NCI-H2196 treated with DMSO at 0.1 percent for 48 hours (cell line): ENCODE measurements around the gene OGFOD3.
"Not testable (repeated sequence)": the region's sequence is repeated elsewhere in the genome, so short reads cannot be mapped to it uniquely, and the experiment has no call there.

Experiments used
- DNase-seq: peaks from one replicate; lab custom pipeline; 2025; ENCODE audit not compliant: unreplicated experiment; lab: John Stamatoyannopoulos, UW

The OGFOD3 gene

GRCh38 chr17:82389379-82389778 is 29.0 kb downstream of the OGFOD3 start:
- no peak for DNase-seq

- DNase-seq: no peak
Observed at GRCh38 chr17:82388922-82389283, 29.5 kb downstream of the OGFOD3 start.

- DNase-seq: no peak
Observed at GRCh38 chr17:82388223-82388921, 30.0 kb downstream of the OGFOD3 start.

GRCh38 chr17:82387705-82388106 is 30.7 kb downstream of the OGFOD3 start:
- DNase-seq: no peak

GRCh38 chr17:82386881-82387704 is 31.3 kb downstream of the OGFOD3 start:
- DNase-seq: no peak

- DNase-seq: no peak
Observed at GRCh38 chr17:82386255-82386831, 32.0 kb downstream of the OGFOD3 start.

- no peak for DNase-seq
Observed at GRCh38 chr17:82385559-82386254, 32.7 kb downstream of the OGFOD3 start.

GRCh38 chr17:82384730-82385481 is 33.5 kb downstream of the OGFOD3 start:
- peak; percentile 95 for DNase-seq

- no peak for DNase-seq
Observed at GRCh38 chr17:82384051-82384729, 34.2 kb downstream of the OGFOD3 start.

GRCh38 chr17:82383411-82383810 is 35.0 kb downstream of the OGFOD3 start:
- no peak for DNase-seq

- DNase-seq: no peak
Observed at GRCh38 chr17:82382933-82383255, 35.5 kb downstream of the OGFOD3 start.

- DNase-seq: not testable (repeated sequence)
Observed at GRCh38 chr17:82382220-82382932, 36.0 kb downstream of the OGFOD3 start.

- not testable (repeated sequence) for DNase-seq
Observed at GRCh38 chr17:82381703-82382009, 36.7 kb downstream of the OGFOD3 start.

GRCh38 chr17:82380860-82381702 is 37.3 kb downstream of the OGFOD3 start:
- DNase-seq: no peak

GRCh38 chr17:82378741-82379021 is 39.7 kb downstream of the OGFOD3 start:
- DNase-seq: no peak

- DNase-seq: no peak
Observed at GRCh38 chr17:82377924-82378740, 40.3 kb downstream of the OGFOD3 start.

- DNase-seq: not testable (repeated sequence)
Observed at GRCh38 chr17:82377294-82377693, 41.1 kb downstream of the OGFOD3 start.

- no peak for DNase-seq
Observed at GRCh38 chr17:82376042-82376730, 42.2 kb downstream of the OGFOD3 start.
